Mesendoderm (in vitro differentiated cells): ENCODE measurements around the gene TMSB15A.
"Not testable (repeated sequence)": the region's sequence is repeated elsewhere in the genome, so short reads cannot be mapped to it uniquely, and the experiment has no call there.

ENCODE experiments used
- DNase-seq: peaks from one replicate; pipeline ENCODE4 v3.0.0; 2013
- H2AK5ac ChIP-seq: 2 replicates; pipeline ENCODE4 v1.6.1; 2013; ENCODE audit warnings: low read length, inconsistent platforms
- H2BK120ac ChIP-seq: 2 replicates; pipeline ENCODE4 v1.6.1; 2013; ENCODE audit warnings: low read depth, mild to moderate bottlenecking, low read length, moderate library complexity, mixed read lengths
- H2BK15ac ChIP-seq: replicated peaks from 2 replicates; pipeline ENCODE4 v1.6.1; 2013; ENCODE audit warnings: low read depth, mild to moderate bottlenecking, moderate library complexity
- H2BK5ac ChIP-seq: 2 replicates; pipeline ENCODE4 v1.6.1; 2013; ENCODE audit warnings: low read length, inconsistent platforms
- H3K18ac ChIP-seq: 2 replicates; pipeline ENCODE4 v1.6.1; 2013; ENCODE audit warnings: mild to moderate bottlenecking, low read length, mixed read lengths
- H3K23ac ChIP-seq: one replicate; pipeline ENCODE4 v1.6.1; 2013; ENCODE audit warnings: low read length
- H3K27ac ChIP-seq: 2 replicates; pipeline ENCODE4 v1.5.1; 2013; ENCODE audit warnings: low read depth, mild to moderate bottlenecking, inconsistent platforms, low read length, moderate library complexity
- H3K27me3 ChIP-seq: 2 replicates; pipeline ENCODE4 v1.6.1; 2013; ENCODE audit warnings: low read length, control low read depth, mild to moderate bottlenecking, inconsistent platforms; ENCODE audit not compliant: insufficient read depth, poor library complexity
- H3K36me3 ChIP-seq: 2 replicates; pipeline ENCODE4 v1.6.1; 2013; ENCODE audit warnings: low read length, inconsistent platforms; ENCODE audit not compliant: control insufficient read depth, insufficient read depth
- H3K4ac ChIP-seq: one replicate; pipeline ENCODE4 v1.6.1; 2013; ENCODE audit warnings: low read depth, mild to moderate bottlenecking, low read length, moderate library complexity
- H3K4me1 ChIP-seq: 2 replicates; pipeline ENCODE4 v1.6.1; 2013; ENCODE audit warnings: low read depth, low read length, inconsistent platforms; ENCODE audit not compliant: control insufficient read depth
- H3K4me2 ChIP-seq: 2 replicates; pipeline ENCODE4 v1.6.1; 2013; ENCODE audit warnings: low read length
- H3K4me3 ChIP-seq: 2 replicates; pipeline ENCODE4 v1.5.1; 2013; ENCODE audit warnings: mild to moderate bottlenecking, low read length
- H3K56ac ChIP-seq: one replicate; pipeline ENCODE4 v1.6.1; 2013; ENCODE audit warnings: low read length
- H3K79me1 ChIP-seq: 2 replicates; pipeline ENCODE4 v1.6.1; 2013; ENCODE audit warnings: low read length, inconsistent platforms
- H3K79me2 ChIP-seq: 2 replicates; pipeline ENCODE4 v1.6.1; 2013; ENCODE audit warnings: mild to moderate bottlenecking, low read length; ENCODE audit not compliant: control insufficient read depth, insufficient read depth
- H3K9ac ChIP-seq: 2 replicates; pipeline ENCODE4 v1.6.1; 2013; ENCODE audit warnings: low read length, inconsistent platforms
- H4K5ac ChIP-seq: one replicate; pipeline ENCODE4 v1.6.1; 2013; ENCODE audit warnings: low read length
- H4K8ac ChIP-seq: one replicate; pipeline ENCODE4 v1.6.1; 2013; ENCODE audit warnings: low read depth, mild to moderate bottlenecking, control low read depth, low read length, moderate library complexity
- WGBS: extraction: QIAGEN DNeasy Blood & Tissue Kit; methylation state at CpG from one replicate; pipeline ENCODE4 v1.1.7; 2013; ENCODE audit warnings: low lambda C conversion rate, missing lambda C conversion rate; ENCODE audit not compliant: insufficient coverage; ENCODE audit errors: extremely low coverage; 5-methylcytosine and 5-hydroxymethylcytosine counted together

The TMSB15A gene

GRCh38 chrX:102546175-102546574 lies 29.6 kb upstream of the TMSB15A start:
- H3K4me2 ChIP-seq, H3K36me3 ChIP-seq, H2AK5ac ChIP-seq, H3K4me3 ChIP-seq, H3K4ac ChIP-seq, H4K8ac ChIP-seq, H3K4me1 ChIP-seq, H3K9ac ChIP-seq, H3K23ac ChIP-seq, H3K18ac ChIP-seq, H3K27ac ChIP-seq, H3K27me3 ChIP-seq, H3K79me2 ChIP-seq, H3K79me1 ChIP-seq, H2BK15ac ChIP-seq, H3K56ac ChIP-seq, H2BK120ac ChIP-seq, H4K5ac ChIP-seq, DNase-seq, H2BK5ac ChIP-seq: not testable (repeated sequence)
- WGBS, result no CpG with 5 or more reads among the region's 5 CpGs

GRCh38 chrX:102535958-102536357 lies 19.4 kb upstream of the TMSB15A start:
- Histone ChIP-seq H3K23ac (no peak overlapping the region), H3K4me3 (no peak overlapping the region), H2BK120ac (no peak overlapping the region), H3K27ac (no peak overlapping the region), H4K5ac (no peak overlapping the region), H3K4me1 (no peaks in the 10 kb centered on the region), H3K56ac (no peak overlapping the region), H3K36me3 (no peaks in the 10 kb centered on the region), H3K4me2 (no peak overlapping the region), H3K27me3 (no peaks in the 10 kb centered on the region), H2AK5ac (no peak overlapping the region), H3K79me2 (no peaks in the 10 kb centered on the region), H3K79me1 (no peaks in the 10 kb centered on the region), H3K9ac (no peak overlapping the region), H4K8ac (no peak overlapping the region), H2BK5ac (no peak overlapping the region), H2BK15ac (no peak overlapping the region), H3K4ac (no peak overlapping the region), H3K18ac (no peak overlapping the region)
- DNase-seq, result no peak
- WGBS, result no CpG with 5 or more reads among the region's 2 CpGs

GRCh38 chrX:102517326-102517725 lies 787 bp upstream of the TMSB15A start:
- H3K27me3 ChIP-seq, result no peaks in the 10 kb centered on the region
- H3K18ac ChIP-seq, result no peak overlapping the region
- no peaks in the 10 kb centered on the region for H3K36me3 ChIP-seq
- H3K4me1 ChIP-seq, result no peaks in the 10 kb centered on the region
- peak; percentile 29 for DNase-seq
- WGBS, result no CpG with 5 or more reads among the region's 7 CpGs
- no peak overlapping the region for H4K8ac ChIP-seq
- H2AK5ac ChIP-seq, result no peak overlapping the region
- no peak overlapping the region for H2BK5ac ChIP-seq
- no peak overlapping the region for H3K4me3 ChIP-seq
- H3K9ac ChIP-seq, result no peak overlapping the region
- H3K79me1 ChIP-seq, result no peaks in the 10 kb centered on the region
- H3K56ac ChIP-seq, result no peak overlapping the region
- H3K79me2 ChIP-seq, result no peaks in the 10 kb centered on the region
- no peak overlapping the region for H3K4ac ChIP-seq
- H4K5ac ChIP-seq, result no peak overlapping the region
- H2BK120ac ChIP-seq, result no peak overlapping the region
- H3K23ac ChIP-seq, result no peak overlapping the region
- H3K4me2 ChIP-seq, result no peak overlapping the region
- H3K27ac ChIP-seq, result no peak overlapping the region
- H2BK15ac ChIP-seq, result no peak overlapping the region

GRCh38 chrX:102514536-102514935 lies 2.0 kb downstream of the TMSB15A start:
- Histone ChIP-seq H3K79me2 (no peaks in the 10 kb centered on the region), H2BK15ac (no peak overlapping the region), H4K5ac (no peak overlapping the region), H3K18ac (no peak overlapping the region), H3K23ac (no peak overlapping the region), H3K79me1 (no peaks in the 10 kb centered on the region), H2AK5ac (no peak overlapping the region), H4K8ac (no peak overlapping the region), H3K27me3 (no peaks in the 10 kb centered on the region), H2BK120ac (no peak overlapping the region), H3K56ac (no peak overlapping the region), H3K36me3 (no peaks in the 10 kb centered on the region), H3K9ac (no peak overlapping the region), H3K4me2 (no peak overlapping the region), H3K4me3 (no peak overlapping the region), H2BK5ac (no peak overlapping the region), H3K4ac (no peak overlapping the region), H3K4me1 (no peaks in the 10 kb centered on the region), H3K27ac (no peak overlapping the region)
- no CpG with 5 or more reads among the region's 1 CpG for WGBS
- DNase-seq, result no peak

- WGBS, result no CpG with 5 or more reads among the region's 2 CpGs
- H3K4me3 ChIP-seq, result no peak overlapping the region
- no peak for DNase-seq
Measured at GRCh38 chrX:102498732-102499131, 17.8 kb downstream of the TMSB15A start.

GRCh38 chrX:102491766-102492165 lies 24.8 kb downstream of the TMSB15A start:
- H3K4me3 ChIP-seq, result no peak overlapping the region
- H2BK15ac ChIP-seq, result no peak overlapping the region
- no peak overlapping the region for H2BK120ac ChIP-seq
- no peak overlapping the region for H2BK5ac ChIP-seq
- no peak overlapping the region for H2AK5ac ChIP-seq
- no peak overlapping the region for H3K9ac ChIP-seq
- no peaks in the 10 kb centered on the region for H3K27me3 ChIP-seq
- H3K56ac ChIP-seq, result no peak overlapping the region
- no peak overlapping the region for H3K18ac ChIP-seq
- H3K4ac ChIP-seq, result no peak overlapping the region
- no peak overlapping the region for H3K4me2 ChIP-seq
- no peaks in the 10 kb centered on the region for H3K79me1 ChIP-seq
- no peak overlapping the region for H3K23ac ChIP-seq
- no peak for DNase-seq
- no peaks in the 10 kb centered on the region for H3K36me3 ChIP-seq
- H3K4me1 ChIP-seq, result no peaks in the 10 kb centered on the region
- H3K79me2 ChIP-seq, result no peaks in the 10 kb centered on the region
- no peak overlapping the region for H3K27ac ChIP-seq
- H4K5ac ChIP-seq, result no peak overlapping the region
- H4K8ac ChIP-seq, result no peak overlapping the region

More at GRCh38 chrX:102498732-102499131, 17.8 kb downstream of the TMSB15A start:
- no peak overlapping the region for H3K18ac ChIP-seq
- no peaks in the 10 kb centered on the region for H3K79me2 ChIP-seq
- no peak overlapping the region for H4K5ac ChIP-seq
- H2BK15ac ChIP-seq, result no peak overlapping the region
- H3K79me1 ChIP-seq, result no peaks in the 10 kb centered on the region
- no peaks in the 10 kb centered on the region for H3K27me3 ChIP-seq
- H4K8ac ChIP-seq, result no peak overlapping the region
- H3K27ac ChIP-seq, result no peak overlapping the region
- H3K23ac ChIP-seq, result no peak overlapping the region
- H3K56ac ChIP-seq, result no peak overlapping the region
- no peaks in the 10 kb centered on the region for H3K4me1 ChIP-seq
- no peak overlapping the region for H3K4me2 ChIP-seq
- H3K36me3 ChIP-seq, result no peaks in the 10 kb centered on the region
- H2BK120ac ChIP-seq, result no peak overlapping the region
- no peak overlapping the region for H3K4ac ChIP-seq
- no peak overlapping the region for H3K9ac ChIP-seq
- no peak overlapping the region for H2BK5ac ChIP-seq
- H2AK5ac ChIP-seq, result no peak overlapping the region
